OCI-LY7 (cell line): Measurements from ENCODE around the gene MLPH. TPM values are rescaled to one million over a fixed set of nuclear protein-coding genes. Genes with fewer than 3 reads are reported as not detected.

ENCODE experiments used
- BruUV-seq: library from RNA; stranded (reverse); fragments of 400-500 nt; replicated peaks from 2 replicates; lab custom pipeline; 2021; lab: Mats Ljungman, UMichigan
- CTCF ChIA-PET: fragments of 300-600 bp; sonication (Branson Sonifier 250); formaldehyde crosslinking; loops from one replicate; lab custom pipeline; 2022; ENCODE audit warnings: antibody characterized with exemption; ENCODE audit not compliant: unreplicated experiment; lab: Charles Lee
- POLR2A ChIA-PET: fragments of 300-600 bp; sonication (Branson Sonifier 250); formaldehyde crosslinking; loops from one replicate; lab custom pipeline; 2022; ENCODE audit warnings: antibody characterized with exemption; lab: Charles Lee
- DNase-seq: peaks from one replicate; pipeline ENCODE4 v3.0.0-alpha.2; 2015; ENCODE audit warnings: low spot score
- H2AFZ ChIP-seq: fragments of 200-600 bp; sonication (generic), shearing (Covaris generic); 2 replicates; pipeline ENCODE4 v1.6.1; 2014; ENCODE audit warnings: mild to moderate bottlenecking, antibody characterized with exemption, low read length, moderate library complexity
- H3K27ac ChIP-seq: fragments of 200-600 bp; sonication (generic); 2 replicates; pipeline ENCODE4 v1.5.1; 2014; ENCODE audit warnings: mixed run types, low read depth, mild to moderate bottlenecking, moderate library complexity, low read length, inconsistent platforms; ENCODE audit not compliant: poor library complexity, severe bottlenecking
- H3K36me3 ChIP-seq: fragments of 200-600 bp; sonication (generic); 2 replicates; pipeline ENCODE4 v1.6.1; 2014; ENCODE audit warnings: mild to moderate bottlenecking, antibody characterized with exemption, low read length, moderate library complexity, mixed read lengths; ENCODE audit not compliant: insufficient read depth
- H3K4me1 ChIP-seq: fragments of 200-600 bp; sonication (generic); 2 replicates; pipeline ENCODE4 v1.5.1; 2014; ENCODE audit warnings: mild to moderate bottlenecking, low read length; ENCODE audit not compliant: insufficient read depth, poor library complexity, severe bottlenecking
- H3K4me2 ChIP-seq: fragments of 200-600 bp; sonication (generic); 2 replicates; pipeline ENCODE4 v1.6.1; 2014; ENCODE audit warnings: mild to moderate bottlenecking, low read length
- H3K4me3 ChIP-seq: fragments of 200-600 bp; sonication (generic); 2 replicates; pipeline ENCODE4 v1.5.1; 2014; ENCODE audit warnings: mild to moderate bottlenecking, low read depth, low read length; ENCODE audit not compliant: poor library complexity, severe bottlenecking
- H3K79me2 ChIP-seq: fragments of 200-600 bp; sonication (generic); 2 replicates; pipeline ENCODE4 v1.6.1; 2016; ENCODE audit warnings: low read depth, mild to moderate bottlenecking, low read length, moderate library complexity, mixed read lengths; ENCODE audit not compliant: insufficient read depth
- H3K9me2 ChIP-seq: fragments of 200-600 bp; sonication (generic); 2 replicates; pipeline ENCODE4 v1.6.1; 2016; ENCODE audit warnings: mild to moderate bottlenecking, low read length, mixed read lengths; ENCODE audit not compliant: insufficient read depth
- H3K9me3 ChIP-seq: fragments of 200-600 bp; sonication (generic); 2 replicates; pipeline ENCODE4 v1.6.1; 2014; ENCODE audit warnings: mild to moderate bottlenecking, mixed run types, low read length, mixed read lengths
- H4K20me1 ChIP-seq: fragments of 200-600 bp; sonication (generic); 2 replicates; pipeline ENCODE4 v1.6.1; 2014; ENCODE audit warnings: mild to moderate bottlenecking, antibody characterized with exemption, low read length, moderate library complexity, mixed read lengths; ENCODE audit not compliant: insufficient read depth
- CTCF ChIP-seq: fragments of 200-600 bp; sonication (generic); conservative IDR thresholded peaks from 2 replicates; pipeline ENCODE4 v1.5.1; 2014; ENCODE audit warnings: mild to moderate bottlenecking, antibody characterized with exemption, low read length, moderate library complexity, mixed read lengths
- EZH2phosphoT487 ChIP-seq: fragments of 200-600 bp; sonication (generic); IDR thresholded peaks from 2 replicates; pipeline ENCODE4 v1.6.1; 2018; ENCODE audit warnings: low read depth, borderline replicate concordance, mild to moderate bottlenecking, mixed run types, antibody characterized with exemption, low read length, moderate library complexity, mixed read lengths
- intact Hi-C: fragments of 100-400 bp; cut with micrococcal nuclease; formaldehyde crosslinking; loops from one replicate; pipeline ENCODE4 v1.10.0; 2022; ENCODE audit not compliant: unreplicated experiment
- total RNA-seq, 2 experiments: library from RNA; depleted of rRNA in 1 of 2; stranded (reverse); fragments of >200 nt in 1 of 2; shearing (Covaris generic) in 1 of 2; gene quantifications; 2 replicates each; pipeline ENCODE4 v1.2.3, GENCODE V29; 2014 to 2022

The MLPH gene
- total RNA-seq, 2 experiments from 2014 or later: not detected

- TF ChIP-seq CTCF: no peak
- no peak for TF ChIP-seq EZH2phosphoT487
- Histone ChIP-seq H3K9me2 (no peaks in the 10 kb centered on the region), H3K9me3 (0 out of 2 replicates have a peak, but pooled peaks cover under 1% of the 10 kb centered on the region), H2AFZ (no peak overlapping the region), H3K4me3 (no peak overlapping the region), H4K20me1 (no peaks in the 10 kb centered on the region), H3K27ac (no peak overlapping the region), H3K36me3 (no peaks in the 10 kb centered on the region), H3K4me1 (no peaks in the 10 kb centered on the region), H3K4me2 (no peak overlapping the region), H3K79me2 (no peaks in the 10 kb centered on the region)
- ChIA-PET POLR2A (no interaction called here), CTCF (no interaction called here)
- no peak for DNase-seq
- intact Hi-C loops: no loop called here
- no TSS peak for BruUV-seq
Observed at GRCh38 chr2:237497838-237498186, 10.8 kb downstream of the MLPH start.

DNA sequence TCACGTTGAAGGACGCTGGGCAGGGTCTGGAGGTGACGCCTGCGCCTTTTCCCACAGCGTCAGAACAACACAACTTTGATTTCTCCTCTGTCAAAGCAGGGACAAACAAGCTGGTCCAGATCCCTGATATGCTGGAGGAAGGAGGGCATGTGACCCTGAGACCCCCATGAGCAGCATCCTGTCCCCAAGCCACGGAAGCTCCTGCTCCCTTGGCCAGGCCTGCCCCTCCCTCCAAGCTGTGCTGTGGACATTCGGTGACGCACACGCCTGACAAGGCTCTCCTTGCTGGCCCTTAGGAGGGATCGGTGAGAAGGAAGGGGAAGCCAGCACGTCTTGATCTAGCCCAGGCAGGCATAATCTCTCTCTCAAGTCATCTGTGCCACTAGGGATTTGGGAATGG lies 11.3 kb downstream of the MLPH start:
- Histone ChIP-seq H2AFZ (no peak overlapping the region), H3K4me2 (no peak overlapping the region), H3K4me3 (no peak overlapping the region), H3K27ac (no peak overlapping the region), H3K9me2 (no peaks in the 10 kb centered on the region), H3K4me1 (no peaks in the 10 kb centered on the region), H3K36me3 (no peaks in the 10 kb centered on the region), H3K79me2 (no peaks in the 10 kb centered on the region), H3K9me3 (no peaks in the 10 kb centered on the region), H4K20me1 (no peaks in the 10 kb centered on the region)
- TF ChIP-seq EZH2phosphoT487 (no peak), CTCF (no peak)
- intact Hi-C loops: no loop called here
- POLR2A ChIA-PET: no interaction called here
- DNase-seq: no peak
- CTCF ChIA-PET: no interaction called here
- BruUV-seq: no TSS peak

GRCh38 chr2:237500681-237501424 lies 13.8 kb downstream of the MLPH start:
- Histone ChIP-seq H3K4me3 (no peak overlapping the region), H2AFZ (no peak overlapping the region), H3K36me3 (no peaks in the 10 kb centered on the region), H3K79me2 (no peaks in the 10 kb centered on the region), H3K27ac (no peak overlapping the region), H3K9me3 (no peaks in the 10 kb centered on the region), H4K20me1 (no peaks in the 10 kb centered on the region), H3K9me2 (no peaks in the 10 kb centered on the region), H3K4me1 (no peaks in the 10 kb centered on the region), H3K4me2 (no peak overlapping the region)
- ChIA-PET POLR2A (no interaction called here), CTCF (interaction anchor here (1.3 kb wide), 1 partner anchor 71 kb away, joined by 3 read pairs; no protein-coding TSS in a partner anchor)
- DNase-seq: no peak
- intact Hi-C loops: no loop called here
- TF ChIP-seq CTCF (no peak), EZH2phosphoT487 (no peak)
- no TSS peak for BruUV-seq
